H9 (cell line): ENCODE data around the gene LRIG1. TPM values are rescaled to one million over a fixed set of nuclear protein-coding genes. Genes with fewer than 3 reads are reported as not detected.

ENCODE experiments used
- DNase-seq: peaks from one replicate; pipeline ENCODE4 v3.0.0-alpha.2; 2017
- H2AFZ ChIP-seq: one replicate; pipeline ENCODE4 v1.6.1; 2013; ENCODE audit warnings: mild to moderate bottlenecking, low read length, control low read depth, moderate library complexity
- H2AK5ac ChIP-seq: 2 replicates; pipeline ENCODE4 v1.6.1; 2013; ENCODE audit warnings: low read length, control low read depth, mixed read lengths; ENCODE audit not compliant: insufficient read length
- H2BK120ac ChIP-seq: one replicate; pipeline ENCODE4 v1.6.1; 2013; ENCODE audit warnings: low read depth, mild to moderate bottlenecking, low read length, control low read depth, inconsistent platforms; ENCODE audit not compliant: poor library complexity, severe bottlenecking
- H2BK12ac ChIP-seq: 2 replicates; pipeline ENCODE4 v1.6.1; 2013; ENCODE audit warnings: low read length, control low read depth, mixed read lengths, low read depth; ENCODE audit not compliant: insufficient read length
- H2BK15ac ChIP-seq: 2 replicates; pipeline ENCODE4 v1.6.1; 2013; ENCODE audit warnings: low read depth, low read length, control low read depth
- H2BK20ac ChIP-seq: one replicate; pipeline ENCODE4 v1.6.1; 2013; ENCODE audit warnings: low read depth, mild to moderate bottlenecking, low read length, control low read depth, inconsistent platforms; ENCODE audit not compliant: poor library complexity, severe bottlenecking
- H2BK5ac ChIP-seq: 2 replicates; pipeline ENCODE4 v1.6.1; 2013; ENCODE audit warnings: low read length, control low read depth, mixed read lengths; ENCODE audit not compliant: insufficient read length
- H3K14ac ChIP-seq: 2 replicates; pipeline ENCODE4 v1.6.1; 2013; ENCODE audit warnings: low read length, control low read depth; ENCODE audit not compliant: insufficient read depth
- H3K18ac ChIP-seq: 2 replicates; pipeline ENCODE4 v1.6.1; 2013; ENCODE audit warnings: low read depth, mild to moderate bottlenecking, mixed read lengths, low read length, control low read depth; ENCODE audit not compliant: insufficient read length
- H3K23ac ChIP-seq: 2 replicates; pipeline ENCODE4 v1.6.1; 2013; ENCODE audit warnings: low read length, control low read depth, mixed read lengths, low read depth; ENCODE audit not compliant: insufficient read length
- H3K23me2 ChIP-seq: 2 replicates; pipeline ENCODE4 v1.6.1; 2013; ENCODE audit warnings: low read depth, mild to moderate bottlenecking, mixed read lengths, low read length, control low read depth; ENCODE audit not compliant: insufficient read length, poor library complexity, severe bottlenecking
- H3K27ac ChIP-seq: 2 replicates; pipeline ENCODE4 v1.5.1; 2013; ENCODE audit warnings: low read length, control low read depth, mixed read lengths, low read depth; ENCODE audit not compliant: insufficient read length
- H3K27me3 ChIP-seq: 2 replicates; pipeline ENCODE4 v1.6.1; 2013; ENCODE audit warnings: low read length, control low read depth, inconsistent platforms; ENCODE audit not compliant: insufficient read depth
- H3K4ac ChIP-seq: 2 replicates; pipeline ENCODE4 v1.6.1; 2013; ENCODE audit warnings: low read depth, mild to moderate bottlenecking, control low read depth, inconsistent platforms, low read length, moderate library complexity
- H3K4me1 ChIP-seq: 2 replicates; pipeline ENCODE4 v1.6.1; 2013; ENCODE audit warnings: low read length, control low read depth, inconsistent platforms; ENCODE audit not compliant: insufficient read depth
- H3K4me2 ChIP-seq: 2 replicates; pipeline ENCODE4 v1.6.1; 2013; ENCODE audit warnings: low read length, control low read depth, mixed read lengths; ENCODE audit not compliant: insufficient read length, insufficient read depth
- H3K56ac ChIP-seq: 2 replicates; pipeline ENCODE4 v1.6.1; 2013; ENCODE audit warnings: low read depth, mild to moderate bottlenecking, mixed read lengths, low read length, control low read depth; ENCODE audit not compliant: insufficient read length
- H3K79me1 ChIP-seq: 2 replicates; pipeline ENCODE4 v1.6.1; 2013; ENCODE audit warnings: low read depth, mild to moderate bottlenecking, moderate library complexity, low read length, control low read depth, inconsistent platforms; ENCODE audit not compliant: insufficient read depth, poor library complexity, severe bottlenecking
- H3K79me2 ChIP-seq: 2 replicates; pipeline ENCODE4 v1.6.1; 2013; ENCODE audit warnings: low read length, control low read depth, inconsistent platforms; ENCODE audit not compliant: insufficient read depth
- H3K9ac ChIP-seq: 2 replicates; pipeline ENCODE4 v1.6.1; 2013; ENCODE audit warnings: low read length, control low read depth, mixed read lengths; ENCODE audit not compliant: insufficient read length; ENCODE audit errors: extremely low read depth
- H3K9me3 ChIP-seq: one replicate; pipeline ENCODE4 v1.6.1; 2013; ENCODE audit warnings: low read depth, low read length, inconsistent platforms; ENCODE audit not compliant: control insufficient read depth
- H3T11ph ChIP-seq: one replicate; pipeline ENCODE4 v1.6.1; 2013; ENCODE audit warnings: mild to moderate bottlenecking, low read length, control low read depth, inconsistent platforms
- H4K20me1 ChIP-seq: one replicate; pipeline ENCODE4 v1.6.1; 2013; ENCODE audit not compliant: control insufficient read depth, insufficient read length, insufficient read depth
- H4K5ac ChIP-seq: 2 replicates; pipeline ENCODE4 v1.6.1; 2013; ENCODE audit warnings: low read depth, mild to moderate bottlenecking, mixed read lengths, low read length, control low read depth; ENCODE audit not compliant: insufficient read length
- H4K8ac ChIP-seq: replicated peaks from 2 replicates; pipeline ENCODE4 v1.6.1; 2013; ENCODE audit warnings: low read length, control low read depth, mixed read lengths, low read depth; ENCODE audit not compliant: insufficient read length
- H4K91ac ChIP-seq: 2 replicates; pipeline ENCODE4 v1.6.1; 2013; ENCODE audit warnings: low read depth, mild to moderate bottlenecking, moderate library complexity, mixed read lengths, low read length, control low read depth; ENCODE audit not compliant: insufficient read length
- H3K27ac Mint-ChIP-seq, 3 experiments: 2 replicates in 2 of 3; 3 replicates in 1 of 3; pipeline ENCODE4 v1.8.0; 2020 to 2021; ENCODE audit warnings: mixed read lengths in 3 of 3, mild to moderate bottlenecking in 1 of 3, moderate library complexity in 1 of 3
- H3K27me3 Mint-ChIP-seq: 2 replicates; pipeline ENCODE4 v1.8.0; 2021; ENCODE audit warnings: low read depth, mild to moderate bottlenecking, moderate library complexity, mixed read lengths
- H3K36me3 Mint-ChIP-seq, 3 experiments: 2 replicates in 2 of 3; 3 replicates in 1 of 3; pipeline ENCODE4 v1.8.0; 2020 to 2021; ENCODE audit warnings: low read depth in 3 of 3, mixed read lengths in 3 of 3; ENCODE audit not compliant: insufficient read depth in 1 of 3
- H3K4me1 Mint-ChIP-seq, 2 experiments: 2 replicates each; pipeline ENCODE4 v1.8.0; 2020; ENCODE audit warnings: mixed read lengths in 2 of 2
- H3K4me3 Mint-ChIP-seq, 2 experiments: 2 replicates in 1 of 2; 3 replicates in 1 of 2; pipeline ENCODE4 v1.8.0; 2020 to 2021; ENCODE audit warnings: mild to moderate bottlenecking in 2 of 2, mixed read lengths in 2 of 2, moderate library complexity in 1 of 2
- H3K9me3 Mint-ChIP-seq, 2 experiments: 2 replicates in 1 of 2; 3 replicates in 1 of 2; pipeline ENCODE4 v1.8.0; 2020; ENCODE audit warnings: mild to moderate bottlenecking in 2 of 2, mixed read lengths in 2 of 2, moderate library complexity in 1 of 2
- CTCF ChIP-seq: fragments of 200-600 bp; sonication (generic); conservative IDR thresholded peaks from 3 replicates; pipeline ENCODE4 v1.8.0; 2021; ENCODE audit warnings: antibody characterized with exemption, mild to moderate bottlenecking
- WGBS: extraction: QIAGEN DNeasy Blood & Tissue Kit; methylation state at CpG from one replicate; pipeline ENCODE4 v1.1.7; 2013; ENCODE audit warnings: missing lambda C conversion rate, low lambda C conversion rate, mixed read lengths; ENCODE audit not compliant: insufficient read length; ENCODE audit errors: extremely low coverage; 5-methylcytosine and 5-hydroxymethylcytosine counted together
- total RNA-seq: library from RNA; stranded (reverse); gene quantifications from 2 replicates; pipeline ENCODE4 v1.2.1, GENCODE V29; 2021

Gene LRIG1
- total RNA-seq, 1 experiment from 2014 or later = 70.3 TPM

DNA sequence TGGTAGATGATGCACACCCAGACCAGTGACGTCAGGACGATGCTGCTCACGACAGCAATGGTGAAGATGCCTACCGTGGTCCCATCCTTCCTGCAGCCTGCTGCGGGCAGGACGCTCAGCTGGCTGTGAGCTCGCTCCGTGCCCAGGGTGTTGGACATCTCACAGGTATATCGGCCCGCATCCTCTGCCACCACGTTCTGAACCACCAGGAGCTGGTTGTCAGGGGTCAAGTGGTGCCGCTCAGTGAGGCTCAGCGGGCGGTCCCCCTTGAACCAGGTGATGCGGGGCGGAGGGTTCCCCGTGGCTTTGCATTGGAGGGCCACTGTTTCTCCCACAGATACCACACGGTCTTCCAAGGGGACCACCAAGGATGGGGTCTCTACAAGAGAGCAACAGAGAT is 117.8 kb downstream of the LRIG1 start:
- H3K27ac ChIP-seq = no peak overlapping the region
- no peak for TF ChIP-seq CTCF
- H2AK5ac ChIP-seq = no peak overlapping the region
- H4K8ac ChIP-seq = no peak overlapping the region
- no peak overlapping the region for H3K18ac ChIP-seq
- no peak overlapping the region for H2AFZ ChIP-seq
- H3K4me1 Mint-ChIP-seq = peaks cover 4 to 11% of the 10 kb centered on the region in 2 experiments
- H3K4ac ChIP-seq = no peak overlapping the region
- no peak overlapping the region for H3K27ac Mint-ChIP-seq
- no peaks in the 10 kb centered on the region for H3K27me3 ChIP-seq
- no peak overlapping the region for H3K23ac ChIP-seq
- H3K9me3 Mint-ChIP-seq = no peaks in the 10 kb centered on the region
- H2BK20ac ChIP-seq = no peak overlapping the region
- H3K4me1 ChIP-seq = no peaks in the 10 kb centered on the region
- H3K23me2 ChIP-seq = no peaks in the 10 kb centered on the region
- no peak overlapping the region for H4K91ac ChIP-seq
- H3K4me3 Mint-ChIP-seq = no peak overlapping the region; a peak in 1 of 5 replicates
- H3K27me3 Mint-ChIP-seq = no peaks in the 10 kb centered on the region
- H2BK15ac ChIP-seq = no peak overlapping the region
- H4K5ac ChIP-seq = no peak overlapping the region
- H3K79me1 ChIP-seq = no peaks in the 10 kb centered on the region
- no peak overlapping the region for H3K9ac ChIP-seq
- no CpG with 5 or more reads among the region's 18 CpGs for WGBS
- H3K4me2 ChIP-seq = no peak overlapping the region
- no peaks in the 10 kb centered on the region for H3K9me3 ChIP-seq
- H2BK120ac ChIP-seq = no peak overlapping the region
- H3K36me3 Mint-ChIP-seq = peaks cover 81 to 96% (median 95%) of the 10 kb centered on the region in 3 experiments
- no peak overlapping the region for H3T11ph ChIP-seq
- H3K56ac ChIP-seq = no peak overlapping the region
- no peak overlapping the region for H2BK5ac ChIP-seq
- peaks cover 2% of the 10 kb centered on the region; the same call in 1 of the 2 replicates for H3K79me2 ChIP-seq
- peaks cover 3% of the 10 kb centered on the region for H4K20me1 ChIP-seq
- H3K14ac ChIP-seq = no peak overlapping the region
- H2BK12ac ChIP-seq = no peak overlapping the region
- no peak for DNase-seq
